HG03159 (cell line): ENCODE data around the gene VGLL4.

Experiments
- ATAC-seq: cut with Tn5 transposase; IDR thresholded peaks from one replicate; pipeline ENCODE4 v1.9.1; 2021; ENCODE audit warnings: mild to moderate bottlenecking, moderate library complexity; ENCODE audit not compliant: unreplicated experiment

Gene VGLL4

GRCh38 chr3:11554666-11555065, 89.0 kb downstream of the VGLL4 start:
- no peak for ATAC-seq

GRCh38 chr3:11554236-11554610, 89.5 kb downstream of the VGLL4 start:
- ATAC-seq, result no peak

GRCh38 chr3:11553436-11554235, 90.1 kb downstream of the VGLL4 start:
- ATAC-seq, result no peak

- no peak for ATAC-seq
Measured at GRCh38 chr3:11552289-11553264, 91.1 kb downstream of the VGLL4 start.

DNA sequence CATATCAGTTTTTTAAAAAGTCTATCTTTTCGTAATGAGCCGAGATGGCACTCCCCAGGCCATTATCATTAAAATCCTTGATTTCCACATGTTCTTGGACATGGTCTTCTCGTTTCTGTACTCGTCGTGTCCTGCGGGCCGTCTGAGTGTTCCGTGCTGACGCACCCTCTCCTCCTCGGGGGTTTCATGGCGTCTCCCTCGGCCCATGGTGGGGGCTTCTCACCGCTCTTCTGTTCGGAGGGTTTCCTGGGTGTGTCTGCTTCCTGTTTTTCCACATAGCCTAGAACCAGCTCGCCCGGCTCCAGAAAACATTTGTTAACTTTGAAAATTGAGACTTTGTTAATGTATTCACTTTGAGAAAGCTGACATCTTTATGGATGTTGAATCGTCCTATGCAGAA, 92.7 kb downstream of the VGLL4 start:
- no peak for ATAC-seq

GRCh38 chr3:11549580-11550140, 94.1 kb downstream of the VGLL4 start:
- no peak for ATAC-seq

DNA sequence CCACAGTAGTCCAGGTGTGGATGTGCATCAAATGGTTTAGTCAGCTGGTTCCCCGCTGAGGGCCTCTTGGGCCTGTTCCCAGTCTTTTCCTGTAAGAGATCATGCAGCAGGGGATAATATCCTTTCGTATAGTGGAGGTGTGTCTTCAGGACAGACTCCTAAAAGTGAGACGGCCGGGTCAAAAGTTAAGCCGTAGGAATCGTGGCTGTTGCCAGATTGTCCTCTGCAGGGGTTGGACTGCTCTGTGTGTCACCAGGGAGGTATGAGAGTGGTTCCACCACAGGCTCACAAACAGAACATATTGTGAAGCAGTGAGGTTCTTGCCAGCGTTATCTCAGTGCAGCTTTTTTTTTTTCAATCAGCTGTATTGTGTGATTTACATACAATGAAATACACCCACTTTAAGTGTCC, 95.0 kb downstream of the VGLL4 start:
- ATAC-seq, result no peak

DNA sequence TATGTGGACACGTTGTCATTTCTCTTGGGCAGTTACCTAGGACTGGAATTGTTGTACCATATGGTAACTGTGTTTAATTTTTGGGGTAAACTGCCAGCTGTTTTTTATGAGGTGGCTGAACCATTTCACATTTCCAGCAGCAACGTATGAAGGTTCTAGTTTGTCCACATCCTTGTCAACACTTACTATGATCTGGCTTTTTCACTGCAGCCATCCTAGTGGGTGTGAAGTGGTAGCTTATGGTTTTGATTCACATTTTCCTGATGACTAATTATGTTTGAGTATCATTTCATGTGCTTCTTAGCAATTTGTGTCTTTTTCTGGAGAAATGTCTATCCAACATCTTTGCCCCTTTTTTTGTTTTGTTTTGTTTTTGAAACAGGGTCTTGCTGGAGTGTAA, 96.2 kb downstream of the VGLL4 start:
- no peak for ATAC-seq

GRCh38 chr3:11546657-11547302, 96.9 kb downstream of the VGLL4 start:
- no peak for ATAC-seq

DNA sequence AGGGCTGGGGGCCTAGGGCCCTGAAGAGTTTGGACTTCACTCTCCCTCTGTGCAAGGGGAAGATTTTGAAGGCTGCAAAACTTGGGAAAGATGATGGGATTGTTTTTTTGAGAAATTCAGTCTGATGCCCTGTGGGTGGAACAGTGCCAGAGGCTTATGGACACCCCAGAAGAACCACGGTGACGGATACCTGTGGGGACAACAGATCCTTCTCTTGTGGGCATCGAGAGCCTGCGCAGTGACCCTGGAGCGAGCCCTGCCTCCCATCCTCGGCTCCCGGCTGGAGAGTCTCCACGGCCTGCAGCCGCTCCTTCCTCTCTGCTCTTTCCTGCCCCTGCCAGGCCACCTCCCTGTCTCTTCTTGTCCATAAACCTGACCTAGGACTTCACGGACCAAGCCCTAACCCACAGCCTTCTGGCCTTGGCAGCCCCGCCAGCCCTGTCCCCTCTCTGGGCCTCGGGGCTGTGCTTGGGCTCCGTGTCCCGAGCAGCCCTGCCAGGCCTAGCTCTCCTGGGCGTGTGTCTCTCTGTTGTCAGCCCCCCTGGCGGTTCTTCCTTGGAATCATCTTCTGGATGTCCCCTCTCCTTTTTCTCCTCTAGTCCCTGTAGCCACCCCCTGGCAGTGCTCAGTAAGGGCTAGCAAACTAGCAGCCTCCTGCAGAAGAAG, 98.4 kb downstream of the VGLL4 start:
- ATAC-seq, result no peak

GRCh38 chr3:11544412-11545181, 99.1 kb downstream of the VGLL4 start:
- no peak for ATAC-seq

GRCh38 chr3:11543948-11544387, 99.7 kb downstream of the VGLL4 start:
- no peak for ATAC-seq

DNA sequence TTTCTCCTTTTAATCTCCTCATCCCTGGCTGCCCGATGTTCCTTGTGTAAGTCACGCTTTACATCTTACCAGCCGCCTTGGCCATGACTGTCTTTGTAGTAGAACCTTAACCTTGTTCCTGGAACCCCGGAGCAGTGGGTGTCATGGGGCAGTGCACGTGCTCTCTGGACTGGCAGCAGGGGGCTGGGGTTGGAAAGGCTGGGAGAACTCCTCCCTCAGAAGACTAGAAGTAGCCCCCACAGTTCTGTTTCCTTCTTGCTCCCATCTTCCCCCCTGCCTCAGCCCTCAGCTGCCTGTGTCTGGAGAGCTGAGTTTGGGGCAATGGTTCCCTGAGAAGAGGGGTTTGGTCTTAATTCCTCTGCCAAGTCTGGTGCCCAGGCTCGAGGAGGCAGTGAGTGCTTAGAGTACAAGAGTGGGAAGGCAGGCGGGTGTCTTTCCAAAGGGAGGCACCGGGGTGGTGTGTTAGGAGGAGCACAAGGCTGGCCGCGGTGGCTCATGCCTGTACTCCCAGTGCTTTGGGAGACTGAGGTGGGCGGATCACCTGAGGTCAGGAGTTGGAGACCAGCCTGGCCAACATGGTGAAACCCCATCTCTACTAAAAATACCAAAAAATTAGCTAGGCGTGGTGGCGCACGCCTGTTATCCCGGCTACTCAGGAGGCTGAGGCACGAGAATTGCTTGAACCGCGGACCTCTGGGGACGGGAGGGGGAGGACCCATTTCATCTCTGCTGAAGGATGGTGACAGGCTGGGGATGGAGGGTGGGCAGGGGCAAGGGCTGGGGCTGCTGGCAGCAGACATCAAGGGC, 100.4 kb downstream of the VGLL4 start:
- ATAC-seq, result no peak

DNA sequence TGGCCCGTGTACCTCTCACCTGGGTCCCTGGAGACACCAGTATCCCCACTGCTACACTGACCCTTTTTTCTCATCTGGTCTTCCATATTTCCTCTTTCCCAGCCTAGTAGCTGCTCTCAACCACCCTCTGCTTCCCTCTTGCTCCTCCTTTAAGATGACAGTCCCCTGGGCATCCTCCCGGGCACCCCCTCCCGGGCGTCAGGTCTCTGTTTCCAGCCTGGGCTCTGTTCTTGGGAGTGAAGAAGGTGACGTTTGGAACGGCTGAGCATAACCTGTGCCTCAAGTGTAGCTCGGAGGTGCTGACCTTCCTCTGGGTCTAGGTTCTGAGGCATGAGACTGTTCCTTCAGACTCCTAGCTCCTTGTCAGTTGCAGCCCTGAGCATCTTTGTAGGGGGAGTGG, 101.2 kb downstream of the VGLL4 start:
- ATAC-seq, result no peak

- no peak for ATAC-seq
Measured at GRCh38 chr3:11541321-11542303, 102.1 kb downstream of the VGLL4 start.

DNA sequence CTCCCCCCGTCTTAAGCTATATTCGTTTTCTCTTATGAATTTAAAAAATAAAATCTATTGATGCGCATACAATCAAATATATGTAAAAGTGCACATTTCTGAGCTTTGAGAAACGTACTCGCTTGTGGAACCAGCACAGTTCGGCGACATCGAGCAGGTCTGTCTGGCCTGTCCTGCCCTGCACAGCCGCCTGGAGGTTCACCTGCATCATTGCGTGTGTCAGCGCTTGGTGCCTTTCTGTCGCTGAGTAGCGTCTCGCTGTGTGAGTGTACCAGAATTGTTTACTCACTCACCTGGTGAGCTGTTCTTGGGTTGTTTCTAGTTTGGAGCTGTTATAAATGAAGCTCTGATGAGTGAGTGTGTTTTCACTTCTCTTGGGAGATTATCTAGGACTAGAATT, 104.0 kb downstream of the VGLL4 start:
- ATAC-seq, result no peak

GRCh38 chr3:11539218-11539617, 104.5 kb downstream of the VGLL4 start:
- no peak for ATAC-seq

DNA sequence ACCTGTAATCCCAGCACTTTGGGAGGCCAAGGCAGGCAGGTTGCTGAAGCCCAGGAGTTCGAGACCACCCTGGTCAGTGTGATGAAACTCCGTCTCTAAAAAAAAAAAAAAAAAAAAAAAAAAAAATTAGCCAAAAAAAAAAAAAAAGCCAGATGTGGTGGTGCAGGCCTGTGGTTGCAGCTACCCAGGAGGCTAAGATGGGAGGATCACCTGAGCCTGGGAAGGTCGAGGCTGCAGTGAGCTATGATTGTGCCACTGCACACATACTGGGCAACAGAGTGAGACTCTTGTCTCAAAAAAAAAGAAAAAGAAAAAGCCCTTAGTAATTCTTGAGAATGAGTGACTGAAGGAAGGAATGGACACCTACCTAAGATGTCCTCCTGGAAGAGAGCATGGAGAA, 105.1 kb downstream of the VGLL4 start:
- ATAC-seq, result no peak
